ENCODE measurements around the gene ERRFI1. TPM values are rescaled to one million over a fixed set of nuclear protein-coding genes. Genes with fewer than 3 reads are reported as not detected.
"Not testable (repeated sequence)": the region's sequence is repeated elsewhere in the genome, so short reads cannot be mapped to it uniquely, and the experiment has no call there.

Gene ERRFI1, protein sequence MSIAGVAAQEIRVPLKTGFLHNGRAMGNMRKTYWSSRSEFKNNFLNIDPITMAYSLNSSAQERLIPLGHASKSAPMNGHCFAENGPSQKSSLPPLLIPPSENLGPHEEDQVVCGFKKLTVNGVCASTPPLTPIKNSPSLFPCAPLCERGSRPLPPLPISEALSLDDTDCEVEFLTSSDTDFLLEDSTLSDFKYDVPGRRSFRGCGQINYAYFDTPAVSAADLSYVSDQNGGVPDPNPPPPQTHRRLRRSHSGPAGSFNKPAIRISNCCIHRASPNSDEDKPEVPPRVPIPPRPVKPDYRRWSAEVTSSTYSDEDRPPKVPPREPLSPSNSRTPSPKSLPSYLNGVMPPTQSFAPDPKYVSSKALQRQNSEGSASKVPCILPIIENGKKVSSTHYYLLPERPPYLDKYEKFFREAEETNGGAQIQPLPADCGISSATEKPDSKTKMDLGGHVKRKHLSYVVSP
- 18.0 TPM for total RNA-seq

DNA sequence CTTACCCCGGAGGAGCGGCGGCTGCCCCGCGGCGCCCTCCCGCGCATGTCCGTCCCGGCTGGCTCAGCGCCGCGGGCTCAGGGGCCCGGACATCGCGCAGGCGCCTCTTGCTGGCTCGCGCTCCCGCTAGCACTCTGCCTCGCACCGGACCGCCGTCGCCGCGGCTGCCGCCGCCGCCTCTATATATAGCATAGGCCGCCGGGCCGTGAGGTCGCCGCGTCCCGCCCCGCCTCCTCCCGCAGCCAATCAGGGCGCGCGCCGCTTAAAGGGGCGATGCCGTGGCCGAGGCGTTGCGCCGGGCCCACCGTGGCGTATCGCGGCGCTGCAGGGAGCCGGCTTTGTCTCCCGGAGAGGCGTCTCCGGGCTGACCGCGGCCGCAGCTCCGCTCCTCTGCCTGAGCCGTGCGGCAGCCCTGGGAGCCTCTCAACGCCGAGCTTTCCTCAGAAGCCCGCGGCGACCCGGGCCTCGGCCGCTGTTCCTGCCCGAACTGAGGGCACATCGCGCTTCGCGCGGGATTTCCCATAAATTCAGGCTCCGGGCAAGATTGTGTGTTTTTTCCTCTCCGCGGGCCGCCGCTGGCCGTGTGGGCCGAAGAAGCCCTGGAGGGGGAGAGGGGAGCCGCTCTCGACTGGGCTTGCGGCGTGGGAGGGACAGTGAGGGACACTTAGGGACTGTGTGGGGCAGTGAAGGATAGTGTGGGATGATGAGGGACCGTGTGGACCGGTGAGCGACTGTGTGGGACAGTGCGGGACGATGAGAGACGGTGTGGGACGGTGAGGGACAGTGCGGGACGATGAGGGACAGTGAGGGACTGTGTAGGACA lies at the start of gene ERRFI1:
Gene ERRFI1, minus strand, starts transcription at position 157 of the 823 bp plus-strand sequence. CDS start 10,690 bp downstream, outside the sequence.
- peak; percentile 96 for DNase-seq

DNA sequence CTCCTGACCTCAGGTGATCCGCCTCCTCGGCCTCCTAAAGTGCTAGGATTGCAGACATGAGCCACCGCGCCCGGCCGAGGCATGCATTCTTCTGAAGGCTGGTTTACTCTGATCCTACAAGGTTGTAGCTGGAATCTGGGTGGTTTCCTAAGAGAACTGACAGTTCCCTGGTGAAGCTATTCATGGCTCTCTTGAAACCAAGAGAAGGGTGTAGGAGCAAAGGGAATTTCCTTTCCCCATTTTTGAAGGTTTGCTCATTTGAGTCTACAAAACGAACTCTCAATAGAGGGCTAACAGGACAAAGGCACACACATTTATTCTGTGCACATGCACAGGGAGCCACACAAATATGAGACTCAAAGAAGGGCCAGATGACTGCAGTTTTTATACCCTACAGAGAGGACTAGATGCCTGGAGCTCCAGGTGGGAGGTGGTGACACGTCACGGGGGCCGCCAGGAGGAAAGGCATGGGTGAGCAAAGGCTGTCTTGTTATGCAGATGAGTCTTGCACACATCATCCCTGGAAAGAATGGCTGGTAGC lies 49.5 kb upstream of the ERRFI1 start:
- DNase-seq: no peak

DNA sequence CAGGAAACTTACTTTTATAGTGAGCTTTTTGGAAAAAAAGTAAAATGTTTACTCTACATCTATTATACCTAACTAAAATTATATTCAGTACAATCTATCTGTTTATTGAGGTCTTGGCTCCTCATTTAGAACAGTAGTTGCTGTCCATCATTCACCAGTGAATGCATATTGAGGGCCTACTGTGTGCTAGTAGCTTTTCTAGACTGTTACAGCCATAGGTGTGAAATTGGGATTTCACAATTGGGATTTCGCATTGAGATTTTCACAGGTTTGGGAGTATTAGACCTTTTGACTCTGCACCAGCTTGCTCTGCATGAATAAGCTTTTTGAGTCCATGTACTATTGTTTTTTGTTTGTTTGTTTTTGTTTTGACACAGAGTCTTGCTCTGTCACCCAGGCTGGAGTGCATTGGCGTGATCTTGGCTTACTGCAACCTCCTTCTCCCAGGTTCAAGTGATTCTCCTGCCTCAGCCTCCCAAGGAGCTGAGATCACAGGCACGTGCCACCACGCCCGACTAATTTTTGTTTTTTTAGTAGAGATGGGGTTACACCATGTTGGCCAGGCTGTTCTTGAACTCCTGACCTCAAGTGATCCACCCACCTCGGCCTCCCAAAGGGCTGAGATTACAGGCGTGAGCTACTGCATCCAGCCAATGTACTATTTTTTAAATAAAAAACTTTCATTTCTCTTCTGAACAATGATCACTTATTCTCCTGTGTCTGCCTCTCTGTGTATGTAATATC lies 47.2 kb upstream of the ERRFI1 start:
- DNase-seq: no peak

DNA sequence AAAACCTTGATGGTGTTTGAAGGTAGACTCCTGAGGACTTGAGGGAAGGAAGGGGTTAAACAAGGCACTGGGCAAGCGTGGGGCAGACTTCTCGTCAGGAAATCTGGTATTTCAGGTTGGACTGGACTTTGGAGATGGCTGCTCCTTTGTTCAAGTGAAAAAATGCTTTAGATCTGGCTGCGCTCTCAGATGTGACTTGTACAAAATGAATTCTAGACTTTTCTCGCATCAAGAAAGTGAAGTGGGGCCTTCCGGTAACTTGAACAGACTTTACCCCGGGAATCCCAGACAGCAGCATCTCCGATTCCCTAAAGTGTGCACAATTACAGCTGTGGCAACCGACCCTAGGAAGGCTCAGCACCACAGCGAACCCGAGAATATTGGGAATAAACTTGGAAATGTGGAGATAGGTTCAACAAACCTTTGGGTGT lies 44.3 kb upstream of the ERRFI1 start:
- peak; percentile 71 for DNase-seq

DNA sequence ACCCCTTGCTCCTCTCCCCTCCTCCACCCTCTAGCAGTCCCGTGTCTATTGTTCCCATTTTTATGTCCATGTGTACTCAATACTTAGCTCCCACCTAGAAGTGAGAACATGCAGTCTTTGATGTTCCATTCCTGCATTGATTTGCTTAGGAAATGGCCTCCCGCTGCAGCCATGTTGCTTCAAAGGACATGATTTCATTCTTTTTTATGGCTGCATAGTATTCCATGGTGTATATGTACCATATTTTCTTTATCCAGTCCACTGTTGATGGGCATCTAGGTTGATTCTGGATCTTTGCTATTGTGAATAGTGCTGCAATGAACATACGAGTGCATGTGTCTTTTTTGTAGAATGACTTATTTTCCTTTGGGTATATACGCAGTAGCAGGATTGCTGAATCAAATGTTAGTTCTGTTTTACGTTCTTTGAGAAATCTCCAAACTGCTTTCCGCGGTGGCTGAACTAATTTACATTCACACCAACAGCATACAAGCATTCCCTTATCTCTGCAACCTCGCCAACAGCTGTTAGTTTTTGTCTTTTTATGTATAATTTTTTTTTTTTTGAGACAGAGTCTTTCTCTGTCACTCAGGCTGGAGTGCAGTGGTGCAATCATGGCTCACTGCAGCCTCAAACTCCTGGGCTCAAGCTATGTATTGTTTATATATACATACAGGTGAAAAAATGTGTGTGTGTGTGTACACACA lies 43.7 kb upstream of the ERRFI1 start:
- DNase-seq: not testable (repeated sequence)

DNA sequence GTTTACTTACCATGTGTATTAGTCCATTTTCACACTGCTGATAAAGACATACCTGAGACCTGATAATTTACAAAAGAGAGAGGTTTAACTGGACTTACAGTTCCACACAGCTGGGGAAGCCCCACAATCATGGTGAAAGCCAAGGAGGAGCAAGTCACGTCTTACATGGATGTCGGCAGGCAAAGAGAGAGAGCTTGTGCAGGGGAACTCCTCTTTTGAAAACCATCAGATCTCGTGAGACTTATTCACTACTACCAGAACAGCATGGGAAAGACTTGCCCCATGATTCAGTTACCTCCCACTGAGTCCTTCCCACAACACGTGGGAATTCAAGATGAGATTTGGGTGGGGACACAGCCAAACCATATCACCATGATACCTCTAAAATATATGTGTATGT lies 39.3 kb upstream of the ERRFI1 start:
- DNase-seq: no peak

DNA sequence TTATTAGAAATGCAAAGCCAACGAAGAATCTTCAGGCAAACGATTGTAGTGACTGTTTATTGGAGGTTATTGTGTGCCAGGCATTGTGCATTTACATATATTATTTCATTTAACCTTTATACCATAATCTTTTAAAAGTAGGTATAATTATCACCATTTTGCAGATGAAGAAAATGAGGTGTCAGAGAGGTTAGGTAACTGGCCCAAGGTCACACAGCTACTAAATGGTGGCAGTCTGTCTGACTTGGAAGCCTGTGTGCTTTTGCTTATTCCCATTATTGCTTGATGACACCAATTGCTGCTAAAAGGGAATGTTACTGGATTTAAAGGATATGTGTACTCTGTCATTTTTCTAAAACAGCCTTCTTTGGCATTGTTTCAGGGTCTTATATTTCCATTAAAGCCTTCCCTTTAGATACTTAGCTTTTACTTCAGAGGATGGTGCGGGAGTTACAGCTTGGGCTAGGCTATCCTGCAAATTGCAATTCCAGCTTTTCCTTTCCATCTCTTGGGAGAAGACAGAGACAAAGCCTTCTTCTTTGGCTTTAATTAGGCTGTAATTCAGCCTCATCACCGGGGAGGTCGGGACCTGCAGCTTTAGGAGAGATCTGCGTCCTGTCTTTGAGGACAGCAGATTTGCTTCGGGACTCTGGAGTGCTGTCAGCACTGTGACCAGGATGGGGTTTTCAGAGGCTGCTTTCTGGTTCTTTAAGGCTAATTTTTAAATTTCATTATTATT lies 37.4 kb upstream of the ERRFI1 start:
- peak; percentile 50 for DNase-seq

DNA sequence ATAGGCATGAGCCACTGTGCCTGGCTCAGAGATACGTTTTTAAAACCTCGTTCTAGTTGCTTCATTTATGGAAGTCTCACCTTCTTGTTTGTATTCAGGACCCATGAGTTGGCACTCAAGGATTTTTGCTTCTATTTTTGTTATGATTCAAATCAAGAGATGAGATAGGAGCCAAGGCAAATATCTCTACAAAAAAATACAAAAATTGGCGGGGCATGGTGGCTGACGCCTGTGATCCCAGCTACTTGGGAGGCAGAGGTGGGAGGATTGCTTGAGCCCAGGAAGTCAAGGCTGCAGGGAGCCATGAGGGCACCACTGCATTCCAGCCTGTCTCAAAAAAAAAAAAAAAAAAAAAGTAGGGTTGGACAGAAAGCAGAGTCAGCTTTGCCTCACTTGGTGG lies 36.8 kb upstream of the ERRFI1 start:
- DNase-seq: no peak

DNA sequence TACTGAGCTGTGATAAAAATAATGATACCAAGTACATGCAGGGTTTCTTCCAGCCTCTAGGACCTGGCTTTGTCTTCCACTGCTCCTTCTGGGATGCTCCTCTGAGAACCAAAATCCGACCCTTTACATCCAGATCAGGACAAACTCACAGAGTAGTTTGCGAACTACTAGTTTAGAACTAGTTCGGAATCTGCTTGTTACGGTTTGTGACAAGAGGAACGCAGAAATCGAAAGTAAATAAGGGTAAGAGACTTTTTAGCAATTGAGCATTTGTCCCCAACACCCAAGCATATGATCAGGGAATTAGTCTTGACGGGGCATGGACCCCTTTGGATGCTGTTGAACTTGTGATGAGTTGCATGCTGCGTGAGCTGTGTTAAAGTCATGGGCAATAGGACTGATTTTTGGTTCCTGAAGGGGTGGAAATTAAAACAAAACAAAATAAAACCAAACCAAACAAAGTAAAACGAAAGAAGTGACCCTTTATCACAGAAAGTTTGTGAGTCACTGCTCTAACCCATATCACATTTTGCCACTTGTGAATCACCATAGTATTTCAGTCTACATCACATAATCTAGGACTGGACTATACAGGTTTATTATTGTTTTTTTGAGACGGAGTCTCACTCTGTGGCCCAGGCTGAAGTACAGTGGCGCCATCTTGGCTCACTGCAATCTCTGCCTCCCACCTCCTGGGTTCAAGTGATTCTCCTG lies 35.7 kb upstream of the ERRFI1 start:
- no peak for DNase-seq

DNA sequence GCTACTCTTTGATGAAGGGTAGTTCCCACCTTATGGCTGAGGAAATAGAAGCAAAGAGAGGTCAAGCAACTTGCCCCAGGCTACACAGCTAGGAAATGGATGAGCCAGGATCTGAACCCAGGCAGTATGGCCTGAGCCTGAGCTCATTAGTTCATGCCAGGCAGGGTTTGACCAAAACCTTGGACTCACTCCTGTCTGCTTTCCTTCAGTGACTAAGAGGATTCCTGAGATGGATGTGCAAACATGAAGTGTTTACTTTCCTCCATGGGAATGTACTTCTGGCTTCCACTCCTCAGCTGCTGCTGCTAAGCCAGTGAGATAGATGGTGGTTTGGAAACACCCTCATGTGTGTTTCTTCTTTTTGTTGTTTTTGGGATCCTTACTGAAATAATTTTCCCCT lies 35.1 kb upstream of the ERRFI1 start:
- DNase-seq: peak; percentile 56

DNA sequence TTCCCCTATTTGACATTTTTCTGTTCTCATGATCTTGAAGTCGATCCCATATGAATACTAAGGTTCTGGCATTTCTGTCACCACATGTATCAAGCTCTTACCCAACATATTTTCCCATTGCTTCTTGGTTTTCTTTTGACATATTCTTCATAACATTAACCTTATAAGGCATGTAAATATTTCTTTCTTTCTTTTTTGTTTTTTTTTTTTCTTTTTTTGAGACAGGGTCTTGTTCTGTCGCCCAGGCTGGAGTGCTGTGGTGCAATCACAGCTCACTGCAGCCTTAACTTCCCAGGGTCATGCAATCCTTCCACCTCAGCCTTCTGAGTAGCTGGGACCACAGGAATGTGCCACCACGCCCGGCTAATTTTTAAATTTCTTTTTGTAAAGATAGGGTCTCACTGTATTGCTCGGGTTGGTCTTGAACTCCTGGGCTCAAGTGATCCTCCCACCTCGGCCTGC lies 33.1 kb upstream of the ERRFI1 start:
- DNase-seq: no peak

DNA sequence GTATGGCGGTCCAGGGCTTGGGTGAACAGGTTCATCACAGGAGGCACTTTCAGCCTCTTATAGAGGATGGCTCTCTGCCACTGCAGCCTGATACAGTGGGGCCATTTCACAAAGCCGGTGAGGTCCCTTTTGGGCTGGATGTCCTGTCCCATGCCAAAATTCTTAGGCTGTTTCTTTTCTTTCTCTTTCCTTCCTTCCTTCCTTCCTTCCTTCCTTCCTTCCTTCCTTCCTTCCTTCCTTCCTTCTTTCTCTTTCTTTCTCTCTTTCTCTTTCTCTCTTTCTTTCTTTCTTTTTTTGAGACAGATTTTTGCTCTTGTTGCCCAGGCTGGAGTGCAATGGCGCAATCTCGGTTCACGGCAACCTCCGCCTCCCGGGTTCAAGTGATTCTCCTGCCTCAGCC lies 31.7 kb upstream of the ERRFI1 start:
- DNase-seq: not testable (repeated sequence)

DNA sequence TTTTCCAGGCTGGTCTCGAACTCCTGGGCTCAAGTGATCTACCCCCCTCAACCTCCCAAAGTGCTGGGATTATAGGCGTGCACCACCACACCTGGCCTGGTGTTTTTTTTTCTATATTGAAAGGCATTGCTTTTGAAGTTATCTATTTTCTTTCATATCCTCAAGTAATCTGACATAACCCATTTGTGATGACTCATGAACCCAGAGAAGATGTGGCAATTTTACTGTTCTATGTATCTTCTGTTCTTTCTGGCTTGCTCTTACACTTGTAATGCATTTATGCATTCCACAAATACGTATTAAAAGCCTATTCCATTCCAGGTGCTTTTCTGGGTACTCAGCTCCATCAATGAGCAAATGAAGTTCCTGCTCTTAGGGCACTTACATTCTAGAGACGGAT lies 29.9 kb upstream of the ERRFI1 start:
- no peak for DNase-seq

DNA sequence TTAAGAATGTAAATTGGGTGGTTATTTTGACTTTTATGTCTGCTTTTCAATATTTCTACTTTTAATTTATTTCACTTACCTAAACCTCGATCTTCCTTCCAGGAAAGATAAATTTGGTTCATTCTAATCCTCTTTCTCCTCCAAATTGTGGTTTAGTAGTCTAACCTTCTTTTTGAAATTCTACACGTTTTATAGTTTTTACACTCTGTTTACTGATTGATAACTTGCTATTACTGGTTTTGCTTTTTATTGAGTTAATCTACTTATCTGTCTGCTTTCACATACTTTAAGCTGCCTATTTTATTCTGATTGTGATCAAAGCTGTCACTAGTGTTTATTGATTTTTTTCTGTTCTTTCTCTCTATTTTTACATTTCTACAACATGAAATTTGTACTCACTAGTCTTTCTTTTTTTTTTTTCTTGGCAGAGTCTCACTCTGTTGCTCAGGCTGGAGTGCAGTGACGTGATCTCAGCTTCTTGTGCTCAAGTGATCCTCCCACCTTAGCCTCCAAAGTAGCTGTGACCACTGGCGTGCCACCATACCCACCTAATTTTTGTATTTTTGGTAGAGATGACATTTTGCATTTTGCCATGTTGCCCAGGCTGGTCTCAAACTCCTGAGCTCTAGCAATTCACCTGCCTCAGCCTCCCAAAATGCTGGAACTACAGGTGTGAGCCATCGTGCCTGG lies 27.9 kb upstream of the ERRFI1 start:
- DNase-seq: no peak

DNA sequence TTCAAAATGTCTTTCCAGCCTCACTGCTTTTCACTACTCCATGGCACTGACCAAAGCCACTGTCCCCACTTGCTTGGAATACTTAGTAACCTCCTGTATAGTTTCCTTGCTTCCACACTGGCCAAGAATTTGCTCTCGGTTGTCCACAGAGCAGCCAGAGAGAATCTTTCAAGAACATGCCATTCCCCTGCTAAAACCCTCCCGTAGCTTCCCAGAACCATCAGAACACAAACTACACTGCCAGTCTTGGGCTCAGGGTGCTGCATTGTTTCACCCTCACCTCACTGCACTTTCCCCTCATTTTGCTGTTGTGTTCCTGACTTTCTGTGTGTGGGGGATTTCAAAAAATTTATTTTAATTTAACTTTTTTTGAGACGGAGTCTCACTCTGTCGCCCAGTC lies 25.5 kb upstream of the ERRFI1 start:
- no peak for DNase-seq

DNA sequence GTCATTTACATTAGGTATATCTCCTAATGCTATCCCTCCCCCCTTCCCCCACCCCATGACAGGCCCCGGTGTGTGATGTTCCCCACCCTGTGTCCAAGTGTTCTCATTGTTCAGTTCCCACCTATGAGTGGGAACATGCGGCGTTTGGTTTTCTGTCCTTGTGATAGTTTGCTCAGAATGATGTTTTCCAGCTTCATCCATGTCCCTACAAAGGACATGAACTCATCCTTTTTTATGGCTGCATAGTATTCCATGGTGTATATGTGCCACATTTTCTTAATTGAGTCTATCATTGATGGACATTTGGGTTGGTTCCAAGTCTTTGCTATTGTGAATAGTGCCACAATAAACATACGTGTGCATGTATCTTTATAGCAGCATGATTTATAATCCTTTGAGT lies 23.1 kb upstream of the ERRFI1 start:
- not testable (repeated sequence) for DNase-seq

DNA sequence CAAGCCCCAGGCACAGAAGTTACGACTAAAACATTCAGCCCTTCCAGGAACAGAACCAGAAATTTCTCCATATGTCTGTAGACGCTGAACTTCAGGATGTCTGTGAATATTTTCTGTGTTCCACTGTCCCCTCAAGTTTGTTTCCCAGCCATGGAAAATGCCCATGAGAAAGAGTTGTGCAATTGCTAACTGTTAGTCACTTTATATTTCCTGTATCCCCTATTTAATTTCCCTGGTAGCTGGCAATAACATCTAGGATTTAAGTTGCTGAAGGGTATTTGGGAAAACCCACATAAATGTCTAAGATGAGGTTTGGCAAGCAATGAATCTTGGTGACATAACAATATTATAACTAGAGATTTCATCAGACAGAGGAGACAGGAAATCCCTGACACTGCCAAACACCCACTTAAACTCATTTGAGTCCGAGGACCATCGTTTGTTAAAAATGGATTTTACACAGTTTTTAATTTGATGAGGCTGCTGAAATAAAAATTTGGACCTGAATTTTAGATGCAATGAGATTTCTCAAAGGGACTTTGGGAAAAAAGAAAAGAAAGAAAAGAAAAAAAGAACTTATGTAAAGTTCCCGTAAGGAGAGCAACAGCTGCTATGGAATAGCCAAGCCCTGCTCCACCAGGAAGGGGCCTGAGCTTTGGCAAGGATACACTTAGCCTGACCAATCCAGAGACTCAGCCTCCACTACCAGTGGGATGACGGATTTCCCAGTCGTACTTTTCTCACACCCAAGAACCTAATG lies 21.8 kb upstream of the ERRFI1 start:
- DNase-seq: peak; percentile 78

DNA sequence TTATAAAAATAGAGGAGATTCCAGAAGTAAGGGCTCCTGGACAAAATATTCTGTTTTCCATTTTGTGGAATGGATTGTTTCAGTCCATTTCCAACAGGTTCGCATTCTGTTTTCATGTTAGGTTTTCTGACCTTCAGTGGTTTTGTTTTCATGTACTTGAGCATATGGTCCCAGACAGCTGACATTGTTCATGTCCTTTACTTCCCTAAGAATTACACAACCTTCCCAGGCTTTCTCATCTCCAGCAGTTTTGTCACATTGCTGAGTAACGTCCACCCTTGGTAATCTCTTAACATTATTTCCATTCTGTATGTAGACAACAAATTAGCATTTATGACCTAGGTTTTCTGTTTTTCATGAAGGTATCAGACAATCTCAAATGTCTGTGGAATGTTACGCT lies 21.0 kb upstream of the ERRFI1 start:
- DNase-seq: no peak

DNA sequence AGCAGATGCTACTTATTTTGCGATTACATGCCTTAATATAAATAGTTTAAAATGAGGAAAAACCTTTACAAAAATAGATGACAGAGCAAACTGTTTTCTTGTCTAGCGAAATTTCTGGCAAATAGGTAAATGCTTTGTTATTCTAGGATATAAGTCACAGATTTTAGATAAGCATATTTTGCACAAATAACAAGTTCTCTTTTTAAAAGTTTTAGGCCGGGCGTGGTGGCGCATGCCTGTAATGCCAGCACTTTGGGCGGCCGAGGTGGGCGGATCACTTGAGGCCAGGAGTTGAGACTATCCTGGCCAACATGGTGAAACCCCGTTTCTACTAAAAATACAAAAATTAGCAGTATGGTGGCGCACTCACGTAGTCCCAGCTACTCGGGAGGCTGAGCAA lies 20.3 kb upstream of the ERRFI1 start:
- DNase-seq: no peak

All from tongue (tissue), 2 donors.